ENCODE measurements around the gene PUM2.

DNA sequence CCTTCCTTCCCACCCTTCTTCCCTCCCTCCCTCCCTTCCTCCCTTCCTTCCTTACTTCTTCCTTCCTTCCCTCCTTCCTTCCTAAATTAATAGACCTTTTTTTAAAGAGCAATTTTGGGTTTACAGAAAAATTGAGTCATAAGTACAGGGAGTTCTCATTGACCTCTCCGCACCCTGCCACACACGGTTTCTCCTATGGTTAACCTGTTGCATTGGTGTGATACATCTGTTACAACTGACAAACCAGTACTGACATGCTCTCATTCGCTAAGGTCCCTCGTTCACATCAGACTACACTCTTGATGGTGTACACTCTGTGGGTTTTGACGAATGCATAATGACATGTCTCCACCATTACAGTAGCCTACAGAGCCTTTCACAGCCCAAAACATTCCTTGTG lies 114.1 kb downstream of the PUM2 start:
- TF ChIP-seq, protein P1, sequence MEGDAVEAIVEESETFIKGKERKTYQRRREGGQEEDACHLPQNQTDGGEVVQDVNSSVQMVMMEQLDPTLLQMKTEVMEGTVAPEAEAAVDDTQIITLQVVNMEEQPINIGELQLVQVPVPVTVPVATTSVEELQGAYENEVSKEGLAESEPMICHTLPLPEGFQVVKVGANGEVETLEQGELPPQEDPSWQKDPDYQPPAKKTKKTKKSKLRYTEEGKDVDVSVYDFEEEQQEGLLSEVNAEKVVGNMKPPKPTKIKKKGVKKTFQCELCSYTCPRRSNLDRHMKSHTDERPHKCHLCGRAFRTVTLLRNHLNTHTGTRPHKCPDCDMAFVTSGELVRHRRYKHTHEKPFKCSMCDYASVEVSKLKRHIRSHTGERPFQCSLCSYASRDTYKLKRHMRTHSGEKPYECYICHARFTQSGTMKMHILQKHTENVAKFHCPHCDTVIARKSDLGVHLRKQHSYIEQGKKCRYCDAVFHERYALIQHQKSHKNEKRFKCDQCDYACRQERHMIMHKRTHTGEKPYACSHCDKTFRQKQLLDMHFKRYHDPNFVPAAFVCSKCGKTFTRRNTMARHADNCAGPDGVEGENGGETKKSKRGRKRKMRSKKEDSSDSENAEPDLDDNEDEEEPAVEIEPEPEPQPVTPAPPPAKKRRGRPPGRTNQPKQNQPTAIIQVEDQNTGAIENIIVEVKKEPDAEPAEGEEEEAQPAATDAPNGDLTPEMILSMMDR (IDR thresholded peaks at IDR 0.05; ENCODE audit: low read depth, low read length): no peak
- no peak for TF ChIP-seq EZH2phosphoT487 (IDR thresholded peaks at IDR 0.05; ENCODE audit: low read depth)

Measured in OCI-LY3 (cell line).